Activated CD4-positive, alpha-beta memory T cell treated with anti-CD3 and anti-CD28 coated beads, Interleukin-2, amount 10 ng/mL, durations not matched to agents 7 days and 5 days (primary cell): Measurements from ENCODE around the gene TNFRSF21. TPM values are rescaled to one million over a fixed set of nuclear protein-coding genes. Genes with fewer than 3 reads are reported as not detected.
A peak's percentile ranks its signal among the peaks of the same experiment; 100 is the strongest.

Experiments used
- CTCF ChIA-PET: fragments of 350-600 bp; sonication (Branson Sonifier 250); formaldehyde crosslinking; loops from one replicate; lab custom pipeline; 2021; ENCODE audit warnings: antibody characterized with exemption, inconsistent platforms; lab: Charles Lee
- POLR2A ChIA-PET: fragments of 350-600 bp; sonication (Branson Sonifier 250); formaldehyde crosslinking; loops from one replicate; lab custom pipeline; 2021; ENCODE audit warnings: antibody characterized with exemption; lab: Charles Lee
- DNase-seq: peaks from one replicate; pipeline ENCODE4 v3.0.0-alpha.2; 2020
- H3K27ac Mint-ChIP-seq: one replicate; pipeline ENCODE4 v1.8.0; 2021; ENCODE audit warnings: mild to moderate bottlenecking, mixed read lengths
- H3K27me3 Mint-ChIP-seq: one replicate; pipeline ENCODE4 v1.8.0; 2021; ENCODE audit warnings: mixed read lengths
- H3K36me3 Mint-ChIP-seq: one replicate; pipeline ENCODE4 v1.8.0; 2021; ENCODE audit warnings: low read depth, mixed read lengths
- H3K4me1 Mint-ChIP-seq: one replicate; pipeline ENCODE4 v1.8.0; 2021; ENCODE audit warnings: mixed read lengths
- H3K4me3 Mint-ChIP-seq: one replicate; pipeline ENCODE4 v1.8.0; 2021; ENCODE audit warnings: mild to moderate bottlenecking, mixed read lengths
- H3K9me3 Mint-ChIP-seq: one replicate; pipeline ENCODE4 v1.8.0; 2021; ENCODE audit warnings: mixed read lengths
- total RNA-seq, 2 experiments: library from RNA; stranded (reverse); gene quantifications; one replicate each; pipeline ENCODE4 v1.2.3, GENCODE V29; 2021

The TNFRSF21 gene
- total RNA-seq = under 1 TPM in 1 of 2 experiments, not detected in 1; 0.18 TPM

GRCh38 chr6:47309291-47310130 lies at the start of gene TNFRSF21:
Gene TNFRSF21, minus strand, starts transcription at chr6:47309905. Its CDS starts 394 bp downstream, at chr6:47309511.
- ChIA-PET POLR2A (no interaction called here), CTCF (interaction anchor here (1.0 kb wide), 1 partner anchor 14 kb away, joined by 4 read pairs; no protein-coding TSS in a partner anchor)
- peak within 1 kb of the TSS; percentile 53 for H3K4me3 Mint-ChIP-seq
- no peaks in the 10 kb centered on the region for H3K9me3 Mint-ChIP-seq
- H3K27ac Mint-ChIP-seq = no peak within 1 kb of the TSS
- DNase-seq = peak; percentile 81
- peaks cover 9% of the 10 kb centered on the region for H3K4me1 Mint-ChIP-seq
- no peaks in the 10 kb centered on the region for H3K36me3 Mint-ChIP-seq
- peaks cover 44% of the 10 kb centered on the region for H3K27me3 Mint-ChIP-seq

- Mint-ChIP-seq H3K27ac (no peak overlapping the region), H3K4me3 (no peak overlapping the region), H3K36me3 (no peaks in the 10 kb centered on the region), H3K4me1 (no peaks in the 10 kb centered on the region), H3K9me3 (no peaks in the 10 kb centered on the region), H3K27me3 (peaks cover 17% of the 10 kb centered on the region)
- ChIA-PET CTCF (no interaction called here), POLR2A (no interaction called here)
- no peak for DNase-seq
Measured at GRCh38 chr6:47358440-47359225, 48.9 kb upstream of the TNFRSF21 start.

GRCh38 chr6:47357827-47358226 lies 48.1 kb upstream of the TNFRSF21 start:
- POLR2A ChIA-PET = no interaction called here
- Mint-ChIP-seq H3K36me3 (no peaks in the 10 kb centered on the region), H3K9me3 (no peaks in the 10 kb centered on the region), H3K4me3 (no peak overlapping the region), H3K27ac (no peak overlapping the region), H3K4me1 (no peaks in the 10 kb centered on the region), H3K27me3 (peaks cover 20% of the 10 kb centered on the region)
- DNase-seq = no peak
- CTCF ChIA-PET = no interaction called here

- Mint-ChIP-seq H3K27ac (no peak overlapping the region), H3K4me3 (no peak overlapping the region), H3K27me3 (peaks cover 18% of the 10 kb centered on the region), H3K36me3 (no peaks in the 10 kb centered on the region), H3K4me1 (no peaks in the 10 kb centered on the region), H3K9me3 (no peaks in the 10 kb centered on the region)
- POLR2A ChIA-PET = no interaction called here
- CTCF ChIA-PET = no interaction called here
- no peak for DNase-seq
Measured at GRCh38 chr6:47355496-47355895, 45.8 kb upstream of the TNFRSF21 start.

GRCh38 chr6:47353871-47354270 lies 44.2 kb upstream of the TNFRSF21 start:
- Mint-ChIP-seq H3K4me1 (no peaks in the 10 kb centered on the region), H3K27ac (no peak overlapping the region), H3K27me3 (peaks cover 10% of the 10 kb centered on the region), H3K9me3 (no peaks in the 10 kb centered on the region), H3K4me3 (no peak overlapping the region), H3K36me3 (no peaks in the 10 kb centered on the region)
- ChIA-PET CTCF (no interaction called here), POLR2A (no interaction called here)
- DNase-seq = no peak

- CTCF ChIA-PET = no interaction called here
Measured at GRCh38 chr6:47352966-47353365, 43.3 kb upstream of the TNFRSF21 start.

GRCh38 chr6:47352194-47352920 lies 42.7 kb upstream of the TNFRSF21 start:
- ChIA-PET CTCF (no interaction called here), POLR2A (no interaction called here)
- Mint-ChIP-seq H3K27ac (no peak overlapping the region), H3K27me3 (peaks cover 4% of the 10 kb centered on the region), H3K36me3 (no peaks in the 10 kb centered on the region), H3K4me3 (no peak overlapping the region), H3K9me3 (no peaks in the 10 kb centered on the region), H3K4me1 (no peaks in the 10 kb centered on the region)
- no peak for DNase-seq

More at GRCh38 chr6:47352966-47353365, 43.3 kb upstream of the TNFRSF21 start:
- Mint-ChIP-seq H3K27ac (no peak overlapping the region), H3K36me3 (no peaks in the 10 kb centered on the region), H3K4me1 (no peaks in the 10 kb centered on the region), H3K9me3 (no peaks in the 10 kb centered on the region), H3K27me3 (peaks cover 4% of the 10 kb centered on the region), H3K4me3 (no peak overlapping the region)
- no peak for DNase-seq
- POLR2A ChIA-PET = no interaction called here

- ChIA-PET CTCF (no interaction called here), POLR2A (no interaction called here)
- Mint-ChIP-seq H3K27ac (no peak overlapping the region), H3K27me3 (peaks cover 4% of the 10 kb centered on the region), H3K36me3 (no peaks in the 10 kb centered on the region), H3K4me3 (no peak overlapping the region), H3K4me1 (no peaks in the 10 kb centered on the region), H3K9me3 (no peaks in the 10 kb centered on the region)
- DNase-seq = no peak
Measured at GRCh38 chr6:47351621-47352020, 41.9 kb upstream of the TNFRSF21 start.

- POLR2A ChIA-PET = no interaction called here
Measured at GRCh38 chr6:47349931-47350330, 40.2 kb upstream of the TNFRSF21 start.

GRCh38 chr6:47348316-47348863 lies 38.7 kb upstream of the TNFRSF21 start:
- CTCF ChIA-PET = no interaction called here
- H3K27me3 Mint-ChIP-seq = peaks cover 1% of the 10 kb centered on the region
- POLR2A ChIA-PET = no interaction called here
- no peaks in the 10 kb centered on the region for H3K9me3 Mint-ChIP-seq
- no peak for DNase-seq
- H3K4me1 Mint-ChIP-seq = no peaks in the 10 kb centered on the region
- no peak overlapping the region for H3K4me3 Mint-ChIP-seq
- no peak overlapping the region for H3K27ac Mint-ChIP-seq
- H3K36me3 Mint-ChIP-seq = no peaks in the 10 kb centered on the region

More at GRCh38 chr6:47349931-47350330, 40.2 kb upstream of the TNFRSF21 start:
- CTCF ChIA-PET = no interaction called here
- H3K4me3 Mint-ChIP-seq = no peak overlapping the region
- H3K4me1 Mint-ChIP-seq = no peaks in the 10 kb centered on the region
- H3K36me3 Mint-ChIP-seq = no peaks in the 10 kb centered on the region
- DNase-seq = no peak
- H3K27ac Mint-ChIP-seq = no peak overlapping the region
- no peaks in the 10 kb centered on the region for H3K9me3 Mint-ChIP-seq
- peaks cover 4% of the 10 kb centered on the region for H3K27me3 Mint-ChIP-seq

GRCh38 chr6:47345761-47346160 lies 36.1 kb upstream of the TNFRSF21 start:
- H3K4me1 Mint-ChIP-seq = no peaks in the 10 kb centered on the region
- POLR2A ChIA-PET = no interaction called here
- H3K36me3 Mint-ChIP-seq = no peaks in the 10 kb centered on the region
- H3K27me3 Mint-ChIP-seq = no peaks in the 10 kb centered on the region
- H3K4me3 Mint-ChIP-seq = no peak overlapping the region
- H3K27ac Mint-ChIP-seq = no peak overlapping the region
- no peak for DNase-seq
- H3K9me3 Mint-ChIP-seq = no peaks in the 10 kb centered on the region
- CTCF ChIA-PET = no interaction called here

- Mint-ChIP-seq H3K36me3 (no peaks in the 10 kb centered on the region), H3K4me1 (no peaks in the 10 kb centered on the region), H3K9me3 (no peaks in the 10 kb centered on the region), H3K27me3 (no peaks in the 10 kb centered on the region), H3K27ac (no peak overlapping the region), H3K4me3 (no peak overlapping the region)
- CTCF ChIA-PET = no interaction called here
- no peak for DNase-seq
- POLR2A ChIA-PET = no interaction called here
Measured at GRCh38 chr6:47344022-47344421, 34.3 kb upstream of the TNFRSF21 start.

GRCh38 chr6:47343600-47343999 lies 33.9 kb upstream of the TNFRSF21 start:
- no peaks in the 10 kb centered on the region for H3K9me3 Mint-ChIP-seq
- no peak overlapping the region for H3K27ac Mint-ChIP-seq
- no peaks in the 10 kb centered on the region for H3K4me1 Mint-ChIP-seq
- no peak for DNase-seq
- ChIA-PET CTCF (no interaction called here), POLR2A (no interaction called here)
- H3K4me3 Mint-ChIP-seq = no peak overlapping the region
- H3K27me3 Mint-ChIP-seq = no peaks in the 10 kb centered on the region
- no peaks in the 10 kb centered on the region for H3K36me3 Mint-ChIP-seq
